Stimulated activated CD8-positive, alpha-beta memory T cell treated with anti-CD3 and anti-CD28 coated beads, Interleukin-2, amount 100 ng/mL, for 48 hours (primary cell): Measurements from ENCODE around the gene NLRP12.
"Not testable (repeated sequence)": the region's sequence is repeated elsewhere in the genome, so short reads cannot be mapped to it uniquely, and the experiment has no call there.

ENCODE experiments used
- DNase-seq, 2 donors: peaks; one replicate each; pipeline ENCODE4 v3.0.0-alpha.2; 2020; ENCODE audit warnings: low read depth in 2 of 2

NLRP12 gene

GRCh38 chr19:53782698-53783097, 41.4 kb downstream of the NLRP12 start:
- DNase-seq = no peak

GRCh38 chr19:53781332-53781731, 42.8 kb downstream of the NLRP12 start:
- not testable (repeated sequence) for DNase-seq

- no peak for DNase-seq
Measured at GRCh38 chr19:53780506-53780905, 43.6 kb downstream of the NLRP12 start.

GRCh38 chr19:53775524-53775923, 48.6 kb downstream of the NLRP12 start:
- no peak for DNase-seq

GRCh38 chr19:53774491-53774890, 49.6 kb downstream of the NLRP12 start:
- not testable (repeated sequence) for DNase-seq

- no peak for DNase-seq
Measured at GRCh38 chr19:53773999-53774398, 50.1 kb downstream of the NLRP12 start.

- peak in 1 of 2 donors; percentile 5 for DNase-seq
Measured at GRCh38 chr19:53772943-53773342, 51.2 kb downstream of the NLRP12 start.

GRCh38 chr19:53771144-53771543, 53.0 kb downstream of the NLRP12 start:
- DNase-seq = no peak

- DNase-seq = not testable (repeated sequence)
Measured at GRCh38 chr19:53769696-53770309, 54.3 kb downstream of the NLRP12 start.

GRCh38 chr19:53768401-53768800, 55.7 kb downstream of the NLRP12 start:
- no peak for DNase-seq

GRCh38 chr19:53758991-53759390, 65.1 kb downstream of the NLRP12 start:
- not testable (repeated sequence) for DNase-seq
